Astrocyte (in vitro differentiated cells and primary cell): ENCODE results near the gene PTPN13. TPM values are rescaled to one million over a fixed set of nuclear protein-coding genes. Genes with fewer than 3 reads are reported as not detected.
A peak's percentile ranks its signal among the peaks of the same experiment; 100 is the strongest.

ENCODE experiments used
- DNase-seq: peaks from one replicate; pipeline ENCODE4 v3.0.0-alpha.2; 2010; ENCODE audit warnings: low read depth
- FAIRE-seq: peaks from 2 replicates; lab custom pipeline; 2011; peaks lifted over from hg19 to GRCh38; lab: Jason Lieb, UNC
- H2AFZ ChIP-seq: 2 replicates; pipeline ENCODE4 v1.6.0; 2012; ENCODE audit warnings: low read depth, low read length, inconsistent platforms
- H3K27ac ChIP-seq: 2 replicates; pipeline ENCODE4 v1.5.1; 2011; ENCODE audit warnings: low read depth, low read length, inconsistent platforms
- H3K27me3 ChIP-seq: 2 replicates; pipeline ENCODE4 v1.6.0; 2011; ENCODE audit warnings: low read length, inconsistent platforms; ENCODE audit not compliant: insufficient read depth
- H3K36me3 ChIP-seq: 2 replicates; pipeline ENCODE4 v1.5.1; 2011; ENCODE audit warnings: low read length, inconsistent platforms; ENCODE audit not compliant: insufficient read depth
- H3K4me1 ChIP-seq: 2 replicates; pipeline ENCODE4 v1.5.1; 2011; ENCODE audit warnings: low read length, inconsistent platforms; ENCODE audit not compliant: insufficient read depth
- H3K4me2 ChIP-seq: 2 replicates; pipeline ENCODE4 v1.6.0; 2012; ENCODE audit warnings: low read length, inconsistent platforms
- H3K4me3 ChIP-seq: 2 replicates; pipeline ENCODE4 v1.5.1; 2011; ENCODE audit warnings: low read depth, mild to moderate bottlenecking, low read length, inconsistent platforms; ENCODE audit not compliant: insufficient read depth
- H3K79me2 ChIP-seq: 2 replicates; pipeline ENCODE4 v1.6.0; 2012; ENCODE audit warnings: mild to moderate bottlenecking, low read length, inconsistent platforms; ENCODE audit not compliant: insufficient read depth
- H3K9ac ChIP-seq: 2 replicates; pipeline ENCODE4 v1.6.0; 2012; ENCODE audit warnings: mild to moderate bottlenecking, low read length, inconsistent platforms
- H3K9me3 ChIP-seq: 2 replicates; pipeline ENCODE4 v1.5.1; 2012; ENCODE audit warnings: low read depth, mild to moderate bottlenecking, low read length, inconsistent platforms; ENCODE audit not compliant: insufficient read depth
- H4K20me1 ChIP-seq: 2 replicates; pipeline ENCODE4 v1.6.0; 2012; ENCODE audit warnings: low read length, inconsistent platforms; ENCODE audit not compliant: insufficient read depth
- H3K27ac Mint-ChIP-seq: one replicate; pipeline ENCODE4 v1.8.0; 2021; ENCODE audit warnings: mild to moderate bottlenecking, mixed read lengths; ENCODE audit not compliant: unreplicated experiment
- H3K27me3 Mint-ChIP-seq: one replicate; pipeline ENCODE4 v1.8.0; 2021; ENCODE audit warnings: low read depth, mixed read lengths; ENCODE audit not compliant: unreplicated experiment
- H3K36me3 Mint-ChIP-seq: one replicate; pipeline ENCODE4 v1.8.0; 2021; ENCODE audit warnings: low read depth, mixed read lengths; ENCODE audit not compliant: unreplicated experiment
- H3K4me1 Mint-ChIP-seq: one replicate; pipeline ENCODE4 v1.8.0; 2021; ENCODE audit warnings: low read depth, mixed read lengths; ENCODE audit not compliant: unreplicated experiment
- H3K4me3 Mint-ChIP-seq: one replicate; pipeline ENCODE4 v1.8.0; 2021; ENCODE audit warnings: mild to moderate bottlenecking, moderate library complexity, mixed read lengths; ENCODE audit not compliant: unreplicated experiment
- H3K9me3 Mint-ChIP-seq: one replicate; pipeline ENCODE4 v1.8.0; 2021; ENCODE audit warnings: mild to moderate bottlenecking, mixed read lengths; ENCODE audit not compliant: unreplicated experiment
- EZH2 ChIP-seq: IDR thresholded peaks from 2 replicates; pipeline ENCODE4 v1.6.1; 2012; ENCODE audit warnings: mild to moderate bottlenecking, low read length, inconsistent platforms; ENCODE audit not compliant: insufficient read depth
- total RNA-seq: library from RNA; stranded (reverse); gene quantifications from 2 replicates; pipeline ENCODE4 v1.2.1, GENCODE V29; 2021
- TF ChIP-seq, protein P1 (sequence below): IDR thresholded peaks from 2 replicates; pipeline ENCODE4 v1.5.1; 2011; ENCODE audit warnings: low read depth, mild to moderate bottlenecking, inconsistent platforms, low read length, moderate library complexity; ENCODE audit not compliant: insufficient read depth

PTPN13 gene
- total RNA-seq, 1 donor from 2014 or later: 46.2 TPM

DNA sequence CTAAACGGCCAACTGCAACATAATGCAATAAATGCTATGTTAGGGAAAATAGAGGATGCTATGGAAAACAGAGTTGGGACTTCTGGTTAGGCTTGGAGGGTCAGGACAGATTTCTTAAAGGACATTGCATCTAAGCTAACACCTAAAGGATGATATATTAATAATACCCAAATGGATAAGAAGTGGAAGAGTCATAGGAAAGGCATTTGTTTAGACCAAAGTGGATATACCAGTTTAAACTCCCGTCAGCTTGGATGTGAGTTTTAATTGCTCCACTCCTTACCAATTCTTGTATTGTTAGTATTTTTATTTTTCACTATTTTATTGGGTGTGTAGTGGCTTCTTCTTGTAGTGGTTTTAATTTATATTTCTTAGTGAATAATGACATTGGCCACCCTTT lies 93.9 kb downstream of the PTPN13 start:
- H3K27me3 Mint-ChIP-seq: no peaks in the 10 kb centered on the region
- no peaks in the 10 kb centered on the region for H3K79me2 ChIP-seq
- H3K4me3 ChIP-seq: no peak overlapping the region
- no peak overlapping the region for H3K27ac ChIP-seq
- no peaks in the 10 kb centered on the region for H3K9me3 ChIP-seq
- no peak overlapping the region for H2AFZ ChIP-seq
- no peak overlapping the region for H3K9ac ChIP-seq
- H3K4me1 ChIP-seq: no peaks in the 10 kb centered on the region
- H3K4me2 ChIP-seq: no peak overlapping the region
- DNase-seq (no peak), FAIRE-seq (no peak)
- no peaks in the 10 kb centered on the region for H4K20me1 ChIP-seq
- peaks cover 3% of the 10 kb centered on the region for H3K36me3 Mint-ChIP-seq
- no peak for TF ChIP-seq EZH2
- TF ChIP-seq, protein P1, sequence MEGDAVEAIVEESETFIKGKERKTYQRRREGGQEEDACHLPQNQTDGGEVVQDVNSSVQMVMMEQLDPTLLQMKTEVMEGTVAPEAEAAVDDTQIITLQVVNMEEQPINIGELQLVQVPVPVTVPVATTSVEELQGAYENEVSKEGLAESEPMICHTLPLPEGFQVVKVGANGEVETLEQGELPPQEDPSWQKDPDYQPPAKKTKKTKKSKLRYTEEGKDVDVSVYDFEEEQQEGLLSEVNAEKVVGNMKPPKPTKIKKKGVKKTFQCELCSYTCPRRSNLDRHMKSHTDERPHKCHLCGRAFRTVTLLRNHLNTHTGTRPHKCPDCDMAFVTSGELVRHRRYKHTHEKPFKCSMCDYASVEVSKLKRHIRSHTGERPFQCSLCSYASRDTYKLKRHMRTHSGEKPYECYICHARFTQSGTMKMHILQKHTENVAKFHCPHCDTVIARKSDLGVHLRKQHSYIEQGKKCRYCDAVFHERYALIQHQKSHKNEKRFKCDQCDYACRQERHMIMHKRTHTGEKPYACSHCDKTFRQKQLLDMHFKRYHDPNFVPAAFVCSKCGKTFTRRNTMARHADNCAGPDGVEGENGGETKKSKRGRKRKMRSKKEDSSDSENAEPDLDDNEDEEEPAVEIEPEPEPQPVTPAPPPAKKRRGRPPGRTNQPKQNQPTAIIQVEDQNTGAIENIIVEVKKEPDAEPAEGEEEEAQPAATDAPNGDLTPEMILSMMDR: no peak
- H3K27ac Mint-ChIP-seq: no peak overlapping the region
- peaks cover 3% of the 10 kb centered on the region for H3K36me3 ChIP-seq
- no peaks in the 10 kb centered on the region for H3K27me3 ChIP-seq
- peaks cover 2% of the 10 kb centered on the region for H3K4me1 Mint-ChIP-seq
- no peaks in the 10 kb centered on the region for H3K9me3 Mint-ChIP-seq
- no peak overlapping the region for H3K4me3 Mint-ChIP-seq

DNA sequence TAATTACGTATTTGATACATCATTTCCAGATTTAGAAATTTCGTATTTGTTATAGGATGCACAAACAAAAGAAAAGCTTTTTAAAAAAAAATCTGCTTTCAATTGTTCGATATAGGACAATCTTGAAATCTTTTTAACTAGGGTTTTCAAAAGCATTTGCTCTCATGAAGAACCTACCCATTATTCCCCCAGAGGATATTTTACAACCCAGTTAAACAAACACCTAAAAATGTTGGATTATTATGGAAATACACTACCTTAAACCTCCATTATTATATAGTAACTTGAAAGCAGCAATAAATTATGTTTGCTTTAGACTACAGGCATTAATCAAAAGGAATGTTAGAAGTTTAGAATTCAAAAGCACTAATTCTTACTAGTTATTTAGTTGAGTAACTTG lies 110.5 kb downstream of the PTPN13 start:
- no peak for TF ChIP-seq EZH2
- TF ChIP-seq, protein P1: no peak
- Histone ChIP-seq H3K79me2 (no peaks in the 10 kb centered on the region), H2AFZ (no peak overlapping the region), H3K27ac (no peak overlapping the region), H3K4me1 (no peaks in the 10 kb centered on the region), H3K4me3 (no peak overlapping the region), H4K20me1 (no peaks in the 10 kb centered on the region), H3K36me3 (no peaks in the 10 kb centered on the region), H3K27me3 (no peaks in the 10 kb centered on the region), H3K9ac (no peak overlapping the region), H3K4me2 (no peak overlapping the region), H3K9me3 (no peaks in the 10 kb centered on the region)
- DNase-seq (no peak), FAIRE-seq (no peak)
- no peaks in the 10 kb centered on the region for H3K9me3 Mint-ChIP-seq
- H3K27me3 Mint-ChIP-seq: no peaks in the 10 kb centered on the region
- no peak overlapping the region for H3K27ac Mint-ChIP-seq
- no peak overlapping the region for H3K4me3 Mint-ChIP-seq
- H3K4me1 Mint-ChIP-seq: peaks cover 3% of the 10 kb centered on the region
- peaks cover 8% of the 10 kb centered on the region for H3K36me3 Mint-ChIP-seq

DNA sequence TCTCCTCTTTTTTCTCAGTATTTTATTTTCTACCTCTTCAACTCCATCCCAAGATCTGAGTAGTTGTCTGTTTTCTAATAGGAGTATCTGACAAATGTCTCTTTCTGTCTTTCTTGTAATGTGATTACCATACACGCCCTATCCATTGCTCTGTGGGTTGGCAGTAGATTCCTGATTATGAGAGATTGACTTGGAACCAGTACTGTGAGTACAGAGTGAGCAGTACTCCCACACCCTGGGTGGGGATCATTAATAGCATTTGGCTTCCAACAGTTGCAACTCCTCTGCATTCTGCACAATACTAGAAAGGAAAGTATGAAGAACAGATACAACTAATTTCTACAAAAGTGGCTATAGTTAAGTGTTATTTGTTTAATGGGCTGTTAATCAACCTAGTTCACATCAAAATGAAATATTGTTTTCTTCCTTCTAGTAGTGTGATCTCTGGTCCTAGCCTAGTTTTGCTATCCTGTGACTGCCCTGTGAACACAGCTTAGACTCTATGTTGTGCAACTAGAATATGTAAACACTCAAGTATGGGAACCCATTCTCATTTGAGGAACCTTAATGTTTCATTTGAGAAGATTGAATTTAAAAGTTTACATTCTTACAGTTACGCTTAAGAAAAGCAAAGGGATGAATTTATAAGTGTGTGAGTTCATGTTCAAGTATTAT lies 112.9 kb downstream of the PTPN13 start:
- no peak overlapping the region for H3K4me3 Mint-ChIP-seq
- no peak overlapping the region for H3K4me3 ChIP-seq

More for the DNA sequence above, 112.9 kb downstream of the PTPN13 start:
- FAIRE-seq (peak; percentile 41), DNase-seq (peak; percentile 19)
- H3K4me1 ChIP-seq: no peaks in the 10 kb centered on the region
- TF ChIP-seq, protein P1: no peak
- TF ChIP-seq EZH2: no peak
- H2AFZ ChIP-seq: no peak overlapping the region
- Mint-ChIP-seq H3K36me3 (peaks cover under 1% of the 10 kb centered on the region), H3K9me3 (no peaks in the 10 kb centered on the region), H3K4me1 (peaks cover 3% of the 10 kb centered on the region), H3K27ac (no peak overlapping the region), H3K27me3 (no peaks in the 10 kb centered on the region)
- H3K4me2 ChIP-seq: no peak overlapping the region
- no peaks in the 10 kb centered on the region for H4K20me1 ChIP-seq
- no peak overlapping the region for H3K9ac ChIP-seq
- H3K27me3 ChIP-seq: no peaks in the 10 kb centered on the region
- H3K9me3 ChIP-seq: no peaks in the 10 kb centered on the region
- no peaks in the 10 kb centered on the region for H3K36me3 ChIP-seq
- H3K27ac ChIP-seq: no peak overlapping the region
- no peaks in the 10 kb centered on the region for H3K79me2 ChIP-seq
